ENCODE results near the gene ZNF787. TPM values are rescaled to one million over a fixed set of nuclear protein-coding genes. Genes with fewer than 3 reads are reported as not detected.
A peak's percentile ranks its signal among the peaks of the same experiment; 100 is the strongest.

ZNF787 gene
- total and polyA plus RNA-seq, 2 donors (not counting 1 experiment from before 2014, with no cell fraction given): 2.6 to 28.7 TPM

DNA sequence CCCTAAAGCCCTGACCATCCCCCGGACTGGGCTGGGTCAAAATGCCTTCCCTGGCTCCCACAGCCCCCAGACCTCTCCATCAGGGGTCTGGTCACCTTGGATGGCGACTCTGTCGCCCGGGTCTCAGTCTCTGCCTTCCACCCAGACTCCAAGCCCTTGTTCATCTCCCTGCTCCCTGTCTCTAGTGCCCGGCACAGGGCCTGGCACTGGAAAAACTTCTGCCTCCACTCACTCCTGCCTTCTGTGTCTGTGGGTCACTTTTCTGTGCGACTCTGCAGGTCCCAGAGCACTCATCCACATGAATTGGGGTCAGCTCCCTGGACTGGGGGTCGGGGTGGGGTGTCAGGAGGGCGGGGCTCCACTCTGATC lies 1.1 kb downstream of the ZNF787 start:
- H2AFZ ChIP-seq (ENCODE audit: low read length): no peak overlapping the region
- DNase-seq (ENCODE audit: low read depth in 2 of 2): no peak
- H3K27ac ChIP-seq (ENCODE audit: insufficient read depth, low read length): peak overlapping the region; percentile 95
- H3K4me3 ChIP-seq (replicated peaks in 1 of 4; ENCODE audit: control extremely low read depth in 1 of 4, insufficient read depth in 1 of 4, low read depth in 3 of 4, low read length in 4 of 4): peak overlapping the region; percentile 75 to 82 (median 81)
- no peak for TF ChIP-seq CTCF (conservative IDR thresholded peaks at IDR 0.05 in 1 of 2, IDR thresholded peaks at IDR 0.05 in 1 of 2; ENCODE audit: low read depth in 1 of 2, low read length in 2 of 2)
- TF ChIP-seq EZH2 (IDR thresholded peaks at IDR 0.05; ENCODE audit: low read length, missing control alignments): no peak
- H3K36me3 ChIP-seq (ENCODE audit: control insufficient read depth, insufficient read depth, low read length): peaks cover 2% of the 10 kb centered on the region
- H3K4me2 ChIP-seq (ENCODE audit: extremely low read depth, insufficient read depth, low read length): peak overlapping the region; percentile 96
- peaks cover 53% of the 10 kb centered on the region for H3K79me2 ChIP-seq (ENCODE audit: control insufficient read depth, insufficient read depth, low read length)
- H3K9ac ChIP-seq (ENCODE audit: insufficient read depth, low read length): peak overlapping the region; percentile 90
- peaks cover 15% of the 10 kb centered on the region for H3K4me1 ChIP-seq (ENCODE audit: control insufficient read depth, extremely low read depth, insufficient read depth, low read length)
- H3K27me3 ChIP-seq (ENCODE audit: control insufficient read depth, insufficient read depth, low read length): no peaks in the 10 kb centered on the region
- H3K9me3 ChIP-seq (ENCODE audit: control insufficient read depth, insufficient read depth, low read depth, low read length): no peaks in the 10 kb centered on the region
- no peaks in the 10 kb centered on the region for H4K20me1 ChIP-seq (ENCODE audit: control insufficient read depth, extremely low read depth, insufficient read depth, low read length)

DNA sequence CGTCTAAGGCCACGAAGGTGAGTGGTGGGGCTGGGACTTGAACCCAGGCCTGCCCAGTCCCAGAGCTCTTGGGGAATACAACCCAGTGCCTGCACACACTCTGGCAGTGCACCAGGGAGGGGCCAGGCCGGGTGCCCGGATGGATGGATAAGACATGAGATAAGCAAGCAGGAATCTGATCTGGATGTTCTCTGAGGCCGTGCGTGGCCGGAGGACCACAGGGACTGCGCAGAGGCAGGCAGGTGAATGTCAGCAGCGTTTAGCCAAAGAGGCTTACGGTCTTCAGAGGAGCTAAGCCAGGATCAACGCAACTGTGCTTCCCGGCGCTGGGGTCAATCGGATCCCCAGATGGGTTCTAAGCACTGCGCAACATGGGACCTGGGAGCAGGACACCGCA lies 1.5 kb downstream of the ZNF787 start:
- Histone ChIP-seq H3K9me3 (ENCODE audit: control insufficient read depth, insufficient read depth, low read depth, low read length) (no peaks in the 10 kb centered on the region), H3K79me2 (ENCODE audit: control insufficient read depth, insufficient read depth, low read length) (peaks cover 57% of the 10 kb centered on the region), H3K27me3 (ENCODE audit: control insufficient read depth, insufficient read depth, low read length) (no peaks in the 10 kb centered on the region), H2AFZ (ENCODE audit: low read length) (no peak overlapping the region), H3K9ac (ENCODE audit: insufficient read depth, low read length) (peak overlapping the region; percentile 90), H3K4me1 (ENCODE audit: control insufficient read depth, extremely low read depth, insufficient read depth, low read length) (peaks cover 15% of the 10 kb centered on the region), H3K4me2 (ENCODE audit: extremely low read depth, insufficient read depth, low read length) (peak overlapping the region; percentile 96), H3K4me3 (replicated peaks in 1 of 4; ENCODE audit: control extremely low read depth in 1 of 4, insufficient read depth in 1 of 4, low read depth in 3 of 4, low read length in 4 of 4) (peak overlapping the region; percentile 75 to 82 (median 81)), H3K36me3 (ENCODE audit: control insufficient read depth, insufficient read depth, low read length) (peaks cover 2% of the 10 kb centered on the region), H3K27ac (ENCODE audit: insufficient read depth, low read length) (peak overlapping the region; percentile 95), H4K20me1 (ENCODE audit: control insufficient read depth, extremely low read depth, insufficient read depth, low read length) (no peaks in the 10 kb centered on the region)
- TF ChIP-seq CTCF (conservative IDR thresholded peaks at IDR 0.05 in 1 of 2, IDR thresholded peaks at IDR 0.05 in 1 of 2; ENCODE audit: low read depth in 1 of 2, low read length in 2 of 2) (no peak), EZH2 (IDR thresholded peaks at IDR 0.05; ENCODE audit: low read length, missing control alignments) (no peak)
- DNase-seq (ENCODE audit: low read depth in 2 of 2): peak in 1 of 2 donors; percentile 42

- no peak overlapping the region for H3K9ac ChIP-seq (ENCODE audit: insufficient read depth, low read length)
- peak overlapping the region; percentile 96 for H3K4me2 ChIP-seq (ENCODE audit: extremely low read depth, insufficient read depth, low read length)
- DNase-seq (ENCODE audit: low read depth in 2 of 2): no peak
- H3K4me3 ChIP-seq (replicated peaks in 1 of 4; ENCODE audit: control extremely low read depth in 1 of 4, insufficient read depth in 1 of 4, low read depth in 3 of 4, low read length in 4 of 4): peak overlapping the region; percentile 75 to 82 (median 81)
- no peaks in the 10 kb centered on the region for H3K9me3 ChIP-seq (ENCODE audit: control insufficient read depth, insufficient read depth, low read depth, low read length)
- no peaks in the 10 kb centered on the region for H4K20me1 ChIP-seq (ENCODE audit: control insufficient read depth, extremely low read depth, insufficient read depth, low read length)
- peak overlapping the region; percentile 95 for H3K27ac ChIP-seq (ENCODE audit: insufficient read depth, low read length)
- TF ChIP-seq EZH2 (IDR thresholded peaks at IDR 0.05; ENCODE audit: low read length, missing control alignments) (no peak), CTCF (conservative IDR thresholded peaks at IDR 0.05 in 1 of 2, IDR thresholded peaks at IDR 0.05 in 1 of 2; ENCODE audit: low read depth in 1 of 2, low read length in 2 of 2) (no peak)
- H3K27me3 ChIP-seq (ENCODE audit: control insufficient read depth, insufficient read depth, low read length): no peaks in the 10 kb centered on the region
- peaks cover 15% of the 10 kb centered on the region for H3K4me1 ChIP-seq (ENCODE audit: control insufficient read depth, extremely low read depth, insufficient read depth, low read length)
- peaks cover 2% of the 10 kb centered on the region for H3K36me3 ChIP-seq (ENCODE audit: control insufficient read depth, insufficient read depth, low read length)
- H2AFZ ChIP-seq (ENCODE audit: low read length): no peak overlapping the region
- peaks cover 61% of the 10 kb centered on the region for H3K79me2 ChIP-seq (ENCODE audit: control insufficient read depth, insufficient read depth, low read length)
Measured at GRCh38 chr19:56118666-56119581, 2.2 kb downstream of the ZNF787 start.

Measured in fibroblast of lung (primary cell).